GM21717 (cell line): ENCODE data around the gene PRKCB.
"Not testable (repeated sequence)": the region's sequence is repeated elsewhere in the genome, so short reads cannot be mapped to it uniquely, and the experiment has no call there.

Source experiments
- ATAC-seq: cut with Tn5 transposase; IDR thresholded peaks from one replicate; pipeline ENCODE4 v1.9.1; 2021; ENCODE audit warnings: mild to moderate bottlenecking, moderate library complexity; ENCODE audit not compliant: unreplicated experiment

PRKCB gene

DNA sequence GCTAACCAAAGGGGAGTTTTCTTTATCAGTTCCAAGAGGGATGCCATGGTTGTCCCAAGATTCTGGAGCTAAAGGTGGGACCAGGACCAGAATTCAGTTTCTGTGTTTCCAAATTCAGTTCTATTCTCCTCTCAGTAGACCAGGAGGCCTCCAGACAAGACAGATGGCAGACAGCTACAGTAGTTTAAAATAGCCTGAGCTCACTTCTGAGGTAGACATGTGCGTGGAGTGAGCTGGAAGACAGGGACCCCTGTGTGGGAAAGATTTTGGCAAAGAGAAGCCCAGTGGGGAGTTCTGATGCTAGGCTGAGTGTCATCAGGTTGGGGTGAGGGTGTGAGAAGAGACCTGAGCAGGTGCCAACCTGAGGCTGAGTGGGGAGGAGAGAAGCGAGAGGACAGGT is 95.4 kb downstream of the PRKCB start:
- no peak for ATAC-seq

- ATAC-seq, result not testable (repeated sequence)
Measured at GRCh38 chr16:23933650-23934049, 97.9 kb downstream of the PRKCB start.

GRCh38 chr16:23934610-23935236 is 98.9 kb downstream of the PRKCB start:
- no peak for ATAC-seq

DNA sequence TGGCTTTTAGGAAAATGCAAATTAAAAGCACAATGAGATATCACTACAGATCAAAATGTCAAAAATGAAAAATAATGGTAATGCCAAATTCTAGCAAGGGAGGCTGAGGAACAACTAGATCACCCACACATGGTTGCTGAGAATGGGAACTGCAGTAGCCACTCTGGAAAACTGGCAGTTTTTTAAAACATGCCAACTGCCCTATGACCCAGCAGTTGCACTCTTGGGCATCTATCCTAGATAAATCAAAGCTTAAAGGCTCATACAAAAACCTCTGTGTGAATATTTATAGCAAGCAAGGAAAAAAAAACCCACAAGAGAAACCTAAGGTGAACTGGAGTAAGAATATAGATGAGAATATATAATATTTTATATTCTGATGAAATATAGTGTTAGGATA is 104.3 kb downstream of the PRKCB start:
- ATAC-seq, result no peak

DNA sequence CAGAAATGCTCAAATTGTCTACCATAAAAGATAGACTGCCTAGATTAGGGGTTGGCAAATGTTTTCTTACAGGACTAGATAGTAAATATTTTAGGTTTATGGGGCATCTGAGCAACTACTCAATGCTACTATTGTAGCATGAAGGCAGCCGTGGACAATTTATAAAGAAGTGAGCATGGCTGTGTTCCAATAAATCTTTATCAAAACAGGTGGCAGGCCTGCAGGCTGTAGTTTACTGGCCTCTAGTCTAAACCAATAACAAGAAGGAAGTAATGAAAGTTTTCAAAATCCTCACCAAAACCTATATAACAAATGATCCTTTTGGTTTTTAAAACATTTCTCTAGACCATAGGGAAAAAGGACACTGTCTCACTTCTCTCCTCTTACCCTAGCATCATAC is 105.2 kb downstream of the PRKCB start:
- ATAC-seq, result no peak

DNA sequence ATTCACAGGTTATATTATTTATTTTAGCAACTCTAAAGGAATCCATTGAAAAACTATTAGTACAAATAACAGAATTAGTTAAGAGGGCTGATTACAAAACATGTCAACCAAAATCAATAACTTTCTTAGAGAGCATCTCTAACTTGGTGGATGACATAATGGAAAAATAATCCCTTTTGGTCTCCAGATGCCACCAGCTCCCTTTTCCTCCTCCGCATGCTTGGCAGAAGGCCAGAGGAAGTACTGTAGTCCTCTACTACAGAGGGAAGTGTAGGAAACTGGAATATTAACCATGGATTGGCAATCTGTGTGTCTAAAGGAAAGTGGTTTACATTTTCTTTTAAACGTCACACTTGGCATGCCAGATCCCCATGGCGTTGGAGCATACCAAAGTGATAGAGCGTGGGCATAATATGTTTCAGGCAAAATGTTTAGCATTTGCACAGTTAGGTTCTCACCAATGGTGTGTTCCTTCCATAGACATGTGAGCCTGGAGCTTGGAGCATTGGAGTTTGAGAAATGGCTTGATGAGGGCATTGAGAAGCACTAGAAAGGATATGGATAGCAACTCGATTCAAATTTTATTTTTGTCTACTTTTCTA is 106.3 kb downstream of the PRKCB start:
- no peak for ATAC-seq

- ATAC-seq, result no peak
Measured at GRCh38 chr16:23943604-23944003, 107.8 kb downstream of the PRKCB start.

DNA sequence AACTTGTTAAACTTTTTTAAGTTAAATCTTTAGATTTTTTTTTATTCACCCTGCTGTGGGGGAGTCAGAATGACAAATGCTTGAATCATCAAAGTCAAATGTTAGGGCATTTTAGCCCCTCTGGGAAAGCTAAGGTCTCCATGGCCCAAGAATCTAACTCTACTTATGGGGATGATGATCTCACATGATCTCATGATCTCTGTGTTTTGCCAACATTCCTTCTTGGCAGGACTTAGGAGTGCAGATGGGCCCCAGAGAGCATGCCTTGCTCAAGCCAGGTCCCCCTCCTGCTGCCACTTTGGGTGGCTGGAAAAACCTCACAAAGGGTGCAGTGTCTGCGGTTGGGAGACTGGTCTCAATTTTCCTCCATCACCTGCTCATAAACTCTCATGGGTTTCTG is 108.6 kb downstream of the PRKCB start:
- ATAC-seq, result no peak

DNA sequence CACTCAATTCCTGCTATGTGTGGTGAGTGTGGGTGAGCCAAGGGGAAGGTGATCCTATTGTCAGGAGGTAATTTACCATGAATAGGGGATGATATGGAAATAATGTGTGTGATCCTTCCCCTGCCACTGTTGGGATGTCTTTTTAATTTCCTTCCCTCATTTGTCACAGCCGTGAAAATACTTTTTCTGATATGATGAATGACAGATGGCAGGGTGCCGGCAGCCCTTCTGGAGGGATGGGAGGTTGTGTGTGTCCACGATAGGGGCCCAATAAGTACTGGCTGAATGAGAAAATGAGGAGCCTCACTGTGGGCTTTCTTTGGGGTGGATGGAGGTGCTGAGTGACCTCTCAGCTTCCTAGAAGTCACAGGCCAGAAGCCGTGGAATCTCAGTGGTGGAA is 109.5 kb downstream of the PRKCB start:
- no peak for ATAC-seq

GRCh38 chr16:23947838-23948237 is 112.1 kb downstream of the PRKCB start:
- ATAC-seq, result no peak

- no peak for ATAC-seq
Measured at GRCh38 chr16:23948949-23949411, 113.2 kb downstream of the PRKCB start.

GRCh38 chr16:23949630-23950290 is 114.0 kb downstream of the PRKCB start:
- ATAC-seq, result no peak

- ATAC-seq, result no peak
Measured at GRCh38 chr16:23950291-23950894, 114.6 kb downstream of the PRKCB start.

DNA sequence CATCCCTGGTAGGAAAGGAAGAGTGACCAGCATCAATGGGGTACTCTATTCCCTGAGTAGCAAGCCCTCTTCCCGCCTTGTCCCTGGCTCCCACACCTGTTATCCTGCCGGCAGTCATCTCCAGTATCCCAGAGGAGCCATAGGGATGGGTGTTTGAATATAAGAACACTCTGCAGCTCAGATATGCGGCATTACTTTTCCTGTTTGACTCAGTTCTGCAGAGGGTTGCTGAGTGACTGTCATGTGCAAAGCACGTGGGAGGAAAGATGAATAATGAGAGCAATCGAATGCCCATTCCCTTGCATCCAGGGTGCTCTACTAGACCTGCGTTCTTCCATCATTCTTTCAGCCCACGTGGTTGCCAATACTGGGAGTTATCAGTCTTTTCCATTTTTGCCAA is 115.1 kb downstream of the PRKCB start:
- ATAC-seq, result no peak

DNA sequence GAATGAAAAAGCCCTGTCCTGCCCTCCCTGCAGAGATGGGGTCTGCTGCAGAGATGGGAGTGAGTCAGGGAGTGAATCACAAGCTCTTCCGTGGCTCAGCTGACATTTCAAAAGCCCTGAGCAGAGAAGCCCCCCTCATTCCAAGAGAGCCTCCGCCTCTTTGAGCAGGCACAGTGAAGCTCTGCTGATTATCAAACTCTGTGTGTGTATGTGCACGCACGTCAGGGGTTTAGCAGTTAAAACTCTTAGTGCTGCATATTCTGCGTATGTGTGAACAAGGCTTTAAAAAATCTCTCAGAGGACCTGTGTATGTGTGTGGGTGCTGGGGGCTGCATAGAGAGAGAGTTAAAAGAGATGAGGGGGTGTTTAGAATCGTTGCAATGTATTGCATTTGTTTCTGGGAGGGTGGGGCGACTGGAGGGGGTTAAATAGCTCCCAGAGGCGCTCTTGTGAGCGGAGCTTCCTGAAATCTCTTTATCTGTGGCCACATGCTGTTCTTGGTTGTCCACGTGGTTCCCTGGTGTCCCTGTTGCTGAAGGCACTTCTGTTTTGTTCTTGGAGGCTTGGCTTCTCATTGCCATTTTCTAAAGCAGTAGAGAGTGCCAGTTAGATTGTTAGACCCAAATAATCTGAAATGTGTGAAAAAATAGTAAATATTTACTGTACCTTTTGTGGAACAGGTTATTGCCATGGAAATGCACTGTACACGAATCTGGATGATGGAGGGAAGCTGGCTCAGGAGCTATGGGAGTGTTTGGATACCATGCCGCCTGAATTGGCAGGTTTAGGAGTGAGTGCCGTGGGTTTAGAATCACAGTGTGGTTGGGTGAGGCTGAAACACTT is 116.6 kb downstream of the PRKCB start:
- ATAC-seq, result no peak

GRCh38 chr16:23952971-23953300 is 117.2 kb downstream of the PRKCB start:
- no peak for ATAC-seq

DNA sequence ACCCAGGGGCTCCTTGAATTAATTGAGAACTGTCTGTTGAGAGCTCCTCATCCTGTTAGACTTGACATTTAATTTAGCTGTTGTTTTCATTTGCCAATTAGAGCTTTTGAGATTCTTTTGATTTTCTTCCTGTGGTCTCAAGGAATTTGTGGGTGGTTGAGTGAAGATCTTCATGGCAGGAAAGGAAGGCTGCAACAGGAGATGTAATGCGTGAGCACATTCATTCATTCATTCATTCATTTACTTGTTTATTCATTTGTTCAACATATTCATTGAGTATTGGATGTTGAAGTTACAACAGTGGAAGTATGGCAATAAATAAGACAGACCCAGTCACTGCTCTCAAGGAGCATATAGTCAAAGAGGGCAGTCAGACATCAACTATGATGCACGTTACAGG is 117.7 kb downstream of the PRKCB start:
- ATAC-seq, result no peak

DNA sequence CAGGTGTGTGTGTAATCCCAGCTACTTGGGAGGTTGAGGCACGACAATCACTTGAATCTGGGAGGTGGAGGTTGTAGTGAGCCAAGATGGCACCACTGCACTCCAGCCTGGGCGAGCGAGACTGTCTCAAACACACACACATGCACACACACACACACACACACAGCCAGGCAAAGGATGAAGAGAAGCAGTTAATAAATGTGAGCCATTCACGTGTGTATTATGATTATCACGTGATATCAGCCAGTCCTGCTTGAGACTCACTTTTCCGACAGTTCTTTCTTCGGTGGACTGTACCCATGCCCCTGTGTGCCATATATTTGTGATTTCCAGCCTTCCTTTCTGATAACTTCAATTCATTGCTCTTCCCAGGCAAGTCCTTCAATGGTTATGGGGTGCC is 119.3 kb downstream of the PRKCB start:
- no peak for ATAC-seq

DNA sequence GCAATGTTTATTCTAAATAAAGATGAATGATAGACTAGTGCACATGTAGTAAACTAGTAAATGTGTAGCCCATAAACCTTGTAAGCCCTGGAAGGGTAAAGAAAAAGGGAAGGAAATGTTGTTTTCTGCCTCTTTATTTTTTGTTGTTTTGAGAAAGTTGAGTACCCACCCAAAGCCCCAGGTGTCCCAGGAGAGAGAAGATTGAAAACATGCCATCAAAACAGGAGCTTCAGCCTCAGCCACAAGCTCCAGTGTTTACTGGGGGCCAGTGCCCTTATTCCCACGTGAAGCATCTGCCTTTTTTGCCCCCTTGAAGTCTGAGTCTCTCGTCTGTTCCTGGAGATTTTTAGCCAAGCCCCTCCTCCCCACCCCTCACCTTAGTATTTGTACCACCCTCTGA is 121.5 kb downstream of the PRKCB start:
- no peak for ATAC-seq

GRCh38 chr16:23959072-23959751 is 123.4 kb downstream of the PRKCB start:
- no peak for ATAC-seq

GRCh38 chr16:23959752-23960072 is 123.9 kb downstream of the PRKCB start:
- ATAC-seq, result no peak
